H1 (cell line): ENCODE results near the gene RAP1A. TPM values are rescaled to one million over a fixed set of nuclear protein-coding genes. Genes with fewer than 3 reads are reported as not detected.

Experiments
- CTCF ChIA-PET: fragments of 300-600 bp; sonication (Branson Sonifier 250); formaldehyde crosslinking; loops from one replicate; lab custom pipeline; 2021; ENCODE audit not compliant: partially characterized antibody; lab: Charles Lee
- POLR2A ChIA-PET: fragments of 300-600 bp; sonication (Branson Sonifier 250); formaldehyde crosslinking; loops from one replicate; lab custom pipeline; 2021; ENCODE audit warnings: inconsistent platforms; ENCODE audit not compliant: partially characterized antibody; lab: Charles Lee
- DNase-seq, 2 experiments: peaks; one replicate each; pipeline versions ENCODE4 v3.0.0 to v3.0.0-alpha.2; 2010 to 2022; ENCODE audit warnings: low spot score in 2 of 2, low read depth in 1 of 2, mixed read lengths in 1 of 2
- FAIRE-seq: peaks from 2 replicates; lab custom pipeline; 2011; peaks lifted over from hg19 to GRCh38; lab: Jason Lieb, UNC
- H2AFZ ChIP-seq: 2 replicates; pipeline ENCODE4 v1.8.1; 2012; ENCODE audit warnings: low read length, inconsistent platforms
- H2AK5ac ChIP-seq: 2 replicates; pipeline ENCODE4 v1.6.1; 2013; ENCODE audit warnings: low read depth, low read length
- H2BK120ac ChIP-seq: replicated peaks from 2 replicates; pipeline ENCODE3; 2013; ENCODE audit warnings: low read depth, low read length, inconsistent platforms
- H2BK12ac ChIP-seq: 2 replicates; pipeline ENCODE4 v1.6.1; 2013; ENCODE audit warnings: low read depth, low read length
- H2BK15ac ChIP-seq: 2 replicates; pipeline ENCODE4 v1.6.1; 2013; ENCODE audit warnings: low read length
- H2BK20ac ChIP-seq: 2 replicates; pipeline ENCODE4 v1.6.1; 2013; ENCODE audit warnings: low read length
- H2BK5ac ChIP-seq: 2 replicates; pipeline ENCODE4 v1.6.1; 2013; ENCODE audit warnings: low read depth, low read length
- H3K14ac ChIP-seq: 2 replicates; pipeline ENCODE4 v1.6.1; 2013; ENCODE audit warnings: inconsistent platforms; ENCODE audit not compliant: insufficient read length
- H3K18ac ChIP-seq: 2 replicates; pipeline ENCODE4 v1.6.1; 2013; ENCODE audit warnings: low read length; ENCODE audit errors: extremely low read depth
- H3K23ac ChIP-seq: 2 replicates; pipeline ENCODE4 v1.6.1; 2013; ENCODE audit warnings: inconsistent platforms; ENCODE audit not compliant: insufficient read length
- H3K23me2 ChIP-seq: 2 replicates; pipeline ENCODE4 v1.6.1; 2013; ENCODE audit warnings: low read depth, low read length
- H3K27ac ChIP-seq: 2 replicates; pipeline ENCODE4 v1.6.1; 2011; ENCODE audit warnings: low read depth, low read length, inconsistent platforms
- H3K27me3 ChIP-seq, 4 experiments: replicated peaks in 1 of 4; 1 replicate in 1 of 4; 2 replicates in 3 of 4; pipeline versions ENCODE4 v1.6.1 to v1.8.1; 2011 to 2013; ENCODE audit warnings: low read length in 3 of 4, mild to moderate bottlenecking in 3 of 4, inconsistent platforms in 2 of 4, mixed read lengths in 2 of 4, moderate library complexity in 1 of 4; ENCODE audit not compliant: control insufficient read depth in 3 of 4, insufficient read depth in 3 of 4; ENCODE audit errors: extremely low read depth in 1 of 4
- H3K36me3 ChIP-seq, 4 experiments: 2 replicates each; pipeline versions ENCODE4 v1.6.1 to v1.8.1; 2011 to 2013; ENCODE audit warnings: mild to moderate bottlenecking in 4 of 4, low read length in 3 of 4, moderate library complexity in 2 of 4, control low read depth in 1 of 4, inconsistent platforms in 1 of 4; ENCODE audit not compliant: insufficient read depth in 4 of 4, control insufficient read depth in 2 of 4
- H3K4ac ChIP-seq: replicated peaks from 2 replicates; pipeline ENCODE3; 2013; ENCODE audit warnings: low read length, low read depth, mixed read lengths, inconsistent platforms; ENCODE audit not compliant: insufficient read length
- H3K4me1 ChIP-seq, 4 experiments: replicated peaks in 1 of 4; 1 replicate in 1 of 4; 2 replicates in 3 of 4; pipeline versions ENCODE4 v1.6.1 to v1.8.1; 2011 to 2013; ENCODE audit warnings: low read length in 3 of 4, inconsistent platforms in 2 of 4, mixed read lengths in 1 of 4; ENCODE audit not compliant: insufficient read depth in 4 of 4, control insufficient read depth in 3 of 4
- H3K4me2 ChIP-seq, 2 experiments: 2 replicates each; pipeline versions ENCODE4 v1.6.1 to v1.8.1; 2011 to 2013; ENCODE audit warnings: low read depth in 2 of 2, low read length in 2 of 2, control low read depth in 1 of 2, inconsistent platforms in 1 of 2, mild to moderate bottlenecking in 1 of 2; ENCODE audit not compliant: insufficient read depth in 1 of 2
- H3K4me3 ChIP-seq, 4 experiments: fragments of 200-600, 300-600 bp in 1 of 4; sonication (generic), shearing (Covaris generic), sonication (Bioruptor Twin) in 1 of 4; 2 replicates each; pipeline versions ENCODE4 v1.5.1 to v1.8.1; 2011 to 2016; ENCODE audit warnings: low read length in 4 of 4, low read depth in 3 of 4, control low read depth in 2 of 4, inconsistent platforms in 2 of 4, mild to moderate bottlenecking in 2 of 4, mixed read lengths in 1 of 4, moderate library complexity in 1 of 4; ENCODE audit not compliant: insufficient read depth in 2 of 4; ENCODE audit errors: extremely low read depth in 1 of 4
- H3K56ac ChIP-seq: replicated peaks from 2 replicates; pipeline ENCODE3; 2013; ENCODE audit warnings: low read depth, mild to moderate bottlenecking, mixed read lengths, low read length, inconsistent platforms; ENCODE audit not compliant: insufficient read length
- H3K79me1 ChIP-seq: 2 replicates; pipeline ENCODE4 v1.6.1; 2013; ENCODE audit warnings: low read depth, low read length, control low read depth
- H3K79me2 ChIP-seq, 2 experiments: 2 replicates each; pipeline versions ENCODE4 v1.6.1 to v1.8.1; 2012 to 2013; ENCODE audit warnings: low read length in 2 of 2, mild to moderate bottlenecking in 2 of 2, inconsistent platforms in 1 of 2; ENCODE audit not compliant: insufficient read depth in 2 of 2, control insufficient read depth in 1 of 2
- H3K9ac ChIP-seq, 4 experiments: replicated peaks in 1 of 4; 1 replicate in 1 of 4; 2 replicates in 3 of 4; pipeline versions ENCODE4 v1.6.1 to v1.8.1; 2011 to 2013; ENCODE audit warnings: low read depth in 3 of 4, low read length in 3 of 4, control low read depth in 2 of 4, mild to moderate bottlenecking in 2 of 4, moderate library complexity in 2 of 4, inconsistent platforms in 1 of 4; ENCODE audit errors: extremely low read depth in 1 of 4
- H3K9me3 ChIP-seq, 2 experiments: 2 replicates each; pipeline versions ENCODE4 v1.6.1 to v1.8.1; 2012 to 2013; ENCODE audit warnings: mild to moderate bottlenecking in 2 of 2, moderate library complexity in 2 of 2, control low read depth in 1 of 2, inconsistent platforms in 1 of 2, low read depth in 1 of 2, low read length in 1 of 2, mixed read lengths in 1 of 2; ENCODE audit not compliant: insufficient read depth in 2 of 2
- H4K20me1 ChIP-seq, 2 experiments: replicated peaks in 1 of 2; 2 replicates each; pipeline versions ENCODE3 to v1.8.1; 2011 to 2013; ENCODE audit warnings: inconsistent platforms in 2 of 2, low read length in 2 of 2, mild to moderate bottlenecking in 1 of 2; ENCODE audit not compliant: insufficient read depth in 2 of 2, control insufficient read depth in 1 of 2
- H4K5ac ChIP-seq: 2 replicates; pipeline ENCODE4 v1.6.1; 2013; ENCODE audit warnings: low read length, low read depth, mixed read lengths, inconsistent platforms; ENCODE audit not compliant: insufficient read length
- H4K8ac ChIP-seq: 2 replicates; pipeline ENCODE4 v1.8.0; 2013; ENCODE audit warnings: mild to moderate bottlenecking, moderate library complexity, low read length, inconsistent platforms; ENCODE audit not compliant: insufficient read depth; ENCODE audit errors: extremely low read depth
- H4K91ac ChIP-seq: replicated peaks from 2 replicates; pipeline ENCODE3; 2013; ENCODE audit warnings: low read length, mixed read lengths, inconsistent platforms; ENCODE audit not compliant: insufficient read length
- ASH2L ChIP-seq: fragments of 200-600, 300-600 bp; sonication (generic); IDR thresholded peaks from one replicate; pipeline ENCODE4 v1.7.1; 2017; ENCODE audit warnings: low read length
- BCL11A ChIP-seq, 2 experiments: IDR thresholded peaks; one replicate each; pipeline ENCODE4 v1.6.1; 2011; ENCODE audit warnings: low read depth in 2 of 2, low read length in 2 of 2, mild to moderate bottlenecking in 2 of 2
- BRCA1 ChIP-seq: IDR thresholded peaks from 2 replicates; pipeline ENCODE4 v1.6.1; 2012; ENCODE audit warnings: low read depth, low read length, improper control_type of control experiment
- CTCF ChIP-seq, 3 experiments: IDR thresholded peaks; 1 replicate in 2 of 3; 2 replicates in 1 of 3; pipeline versions ENCODE4 v1.5.1 to v1.6.1; 2011; ENCODE audit warnings: low read length in 3 of 3, mild to moderate bottlenecking in 3 of 3, inconsistent platforms in 2 of 3, low read depth in 1 of 3, moderate library complexity in 1 of 3; ENCODE audit not compliant: insufficient read depth in 1 of 3; ENCODE audit errors: control extremely low read depth in 1 of 3
- RNF2 ChIP-seq: fragments of 200-900, 300-1000 bp; sonication (generic); IDR thresholded peaks from 2 replicates; pipeline ENCODE4 v1.7.1; 2016; ENCODE audit warnings: borderline replicate concordance, low read depth, mild to moderate bottlenecking, antibody characterized with exemption, low read length; ENCODE audit not compliant: poor library complexity, severe bottlenecking; ENCODE audit errors: missing control alignments
- WGBS, 2 experiments: shearing (Covaris generic) in 1 of 2; methylation state at CpG; one replicate each; pipeline versions ENCODE4 v1.1.6 to v1.1.7; 2013 to 2015; ENCODE audit warnings: low lambda C conversion rate in 2 of 2, mixed read lengths in 2 of 2, inconsistent platforms in 1 of 2, low coverage in 1 of 2, missing lambda C conversion rate in 1 of 2; ENCODE audit not compliant: insufficient replicate concordance in 2 of 2, insufficient coverage in 1 of 2, insufficient read length in 1 of 2; ENCODE audit errors: extremely low coverage in 1 of 2, missing lambda C conversion rate in 1 of 2; 5-methylcytosine and 5-hydroxymethylcytosine counted together
- polyA plus RNA-seq, 7 experiments: library from polyadenylated mRNA; depleted of rRNA in 3 of 7; stranded (reverse) in 5 of 7; unstranded in 2 of 7; fragments of >200 nt in 5 of 7; fragments of 200-250 nt in 2 of 7; gene quantifications; 1 replicate in 5 of 7; 2 replicates in 1 of 7; 4 replicates in 1 of 7; pipeline versions ENCODE4 v1.2.1 to v1.2.3, GENCODE V29; 2011 to 2013; ENCODE audit warnings: missing spikeins in 2 of 7, mixed read lengths in 2 of 7
- total RNA-seq: library from RNA; stranded (reverse); fragmentation: NEBNext Ultra II Directional; extraction: Animal tissue kit (Norgen Biotek cat#: 25700); gene quantifications from 2 replicates; pipeline ENCODE4 v1.2.1, GENCODE V29; 2021
- TF ChIP-seq, protein P1 (sequence below): IDR thresholded peaks from 2 replicates; pipeline ENCODE4 v1.6.1; 2011; ENCODE audit warnings: low read length, improper control_type of control experiment
- TF ChIP-seq, protein P2 (sequence below): IDR thresholded peaks from 2 replicates; pipeline ENCODE4 v1.6.1; 2012; ENCODE audit warnings: inconsistent platforms
- TF ChIP-seq, protein P3 (sequence below): IDR thresholded peaks from 2 replicates; pipeline ENCODE4 v1.6.1; 2011; ENCODE audit warnings: low read depth, mild to moderate bottlenecking, low read length; ENCODE audit not compliant: insufficient read depth

RAP1A gene
- total and polyA plus RNA-seq, 2 of the 8 experiments (the other 6 are each of a cell fraction or from before 2014, with no cell fraction given) = 10.9 to 35.8 TPM

GRCh38 chr1:111649648-111650047 is 30.1 kb downstream of the RAP1A start:
- WGBS, 2 experiments = 90% methylated on average over 1 of the region's 1 CpG; no CpG with 5 or more reads in 1 of the 2 experiments
- H2BK5ac ChIP-seq = no peak overlapping the region
- H2BK15ac ChIP-seq = no peak overlapping the region
- no peak overlapping the region for H3K23ac ChIP-seq
- DNase-seq (no peak), FAIRE-seq (no peak)
- H3K23me2 ChIP-seq = no peaks in the 10 kb centered on the region
- H3K79me2 ChIP-seq = peaks cover 3 to 50% of the 10 kb centered on the region in 2 experiments; a peak in 3 of 4 replicates
- ChIA-PET POLR2A (no interaction called here), CTCF (interaction anchor here (0.6 to 3.6 kb wide), 8 partner anchors 40 to 142 kb away, joined by 3 to 11 read pairs (median 4); no protein-coding TSS in a partner anchor)
- peaks cover 0 to 4% of the 10 kb centered on the region in 2 experiments for H4K20me1 ChIP-seq
- H2AK5ac ChIP-seq = no peak overlapping the region
- H3K4me3 ChIP-seq = no peak overlapping the region
- H2BK20ac ChIP-seq = no peak overlapping the region
- H4K5ac ChIP-seq = no peak overlapping the region
- H3K4me2 ChIP-seq = no peak overlapping the region
- no peak overlapping the region for H3K56ac ChIP-seq
- H2AFZ ChIP-seq = no peak overlapping the region
- H3K36me3 ChIP-seq = no peaks in the 10 kb centered on the region; a peak in 1 of 8 replicates
- no peak overlapping the region for H3K4ac ChIP-seq
- no peaks in the 10 kb centered on the region for H3K4me1 ChIP-seq
- H3K79me1 ChIP-seq = no peaks in the 10 kb centered on the region
- no peak overlapping the region for H2BK120ac ChIP-seq
- H3K27ac ChIP-seq = no peak overlapping the region
- H3K14ac ChIP-seq = no peak overlapping the region
- H3K18ac ChIP-seq = no peak overlapping the region
- peaks cover 3 to 4% of the 10 kb centered on the region in 2 experiments; a peak in 2 of 4 replicates for H3K9me3 ChIP-seq
- H3K9ac ChIP-seq = no peak overlapping the region
- no peak overlapping the region for H4K91ac ChIP-seq
- no peak overlapping the region for H2BK12ac ChIP-seq
- no peak overlapping the region for H4K8ac ChIP-seq
- H3K27me3 ChIP-seq = no peaks in the 10 kb centered on the region
- TF ChIP-seq BCL11A (IDR thresholded peaks at IDR 0.05; ENCODE audit: low read depth in 2 of 2, low read length in 2 of 2) (no peak), CTCF (IDR thresholded peaks at IDR 0.05; ENCODE audit: control extremely low read depth in 1 of 3, insufficient read depth in 1 of 3, low read depth in 1 of 3, low read length in 3 of 3) (no peak), RNF2 (no peak), ASH2L (no peak), BRCA1 (no peak)
- TF ChIP-seq, protein P1, sequence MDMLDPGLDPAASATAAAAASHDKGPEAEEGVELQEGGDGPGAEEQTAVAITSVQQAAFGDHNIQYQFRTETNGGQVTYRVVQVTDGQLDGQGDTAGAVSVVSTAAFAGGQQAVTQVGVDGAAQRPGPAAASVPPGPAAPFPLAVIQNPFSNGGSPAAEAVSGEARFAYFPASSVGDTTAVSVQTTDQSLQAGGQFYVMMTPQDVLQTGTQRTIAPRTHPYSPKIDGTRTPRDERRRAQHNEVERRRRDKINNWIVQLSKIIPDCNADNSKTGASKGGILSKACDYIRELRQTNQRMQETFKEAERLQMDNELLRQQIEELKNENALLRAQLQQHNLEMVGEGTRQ = no peak
- TF ChIP-seq, protein P2, sequence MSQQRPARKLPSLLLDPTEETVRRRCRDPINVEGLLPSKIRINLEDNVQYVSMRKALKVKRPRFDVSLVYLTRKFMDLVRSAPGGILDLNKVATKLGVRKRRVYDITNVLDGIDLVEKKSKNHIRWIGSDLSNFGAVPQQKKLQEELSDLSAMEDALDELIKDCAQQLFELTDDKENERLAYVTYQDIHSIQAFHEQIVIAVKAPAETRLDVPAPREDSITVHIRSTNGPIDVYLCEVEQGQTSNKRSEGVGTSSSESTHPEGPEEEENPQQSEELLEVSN = no peak
- TF ChIP-seq, protein P3, sequence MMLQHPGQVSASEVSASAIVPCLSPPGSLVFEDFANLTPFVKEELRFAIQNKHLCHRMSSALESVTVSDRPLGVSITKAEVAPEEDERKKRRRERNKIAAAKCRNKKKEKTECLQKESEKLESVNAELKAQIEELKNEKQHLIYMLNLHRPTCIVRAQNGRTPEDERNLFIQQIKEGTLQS = no peak
